HG03095 (cell line): Measurements from ENCODE around the gene FGF2.

ENCODE experiments used
- ATAC-seq: cut with Tn5 transposase; IDR thresholded peaks from one replicate; pipeline ENCODE4 v1.9.1; 2021; ENCODE audit warnings: moderate library complexity; ENCODE audit not compliant: unreplicated experiment

Gene FGF2

GRCh38 chr4:122889726-122890125, 63.1 kb downstream of the FGF2 start:
- ATAC-seq: no peak

DNA sequence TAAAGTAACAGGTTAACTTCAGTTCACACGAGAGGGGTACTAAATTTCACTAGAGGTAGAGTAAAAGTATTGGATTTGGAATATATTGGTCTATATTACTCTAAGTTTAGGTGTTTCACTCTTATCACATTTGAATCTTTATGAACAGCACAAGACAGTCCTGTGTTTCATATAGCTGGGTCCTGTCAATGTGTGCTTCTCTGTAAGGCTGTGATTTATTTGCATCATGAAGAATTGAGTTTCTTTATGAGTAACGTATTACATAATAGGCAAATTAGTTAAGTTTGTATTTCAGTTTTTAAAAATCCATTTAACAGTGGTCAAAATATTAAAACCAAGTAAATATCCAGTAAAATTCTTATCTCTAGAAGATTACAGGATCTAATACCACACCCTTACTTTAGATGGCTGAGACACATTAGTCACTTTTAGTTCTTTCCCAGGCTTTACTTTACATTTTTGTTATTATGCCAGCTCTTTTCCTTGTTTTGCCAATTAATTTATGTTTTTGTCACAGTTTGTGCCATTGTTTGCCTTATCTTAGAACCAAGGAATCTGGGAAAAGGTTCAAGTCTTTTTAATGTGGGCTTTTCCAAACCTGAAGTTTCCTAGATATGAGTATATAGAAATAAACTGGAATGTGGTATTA, 63.6 kb downstream of the FGF2 start:
- peak; percentile 60 for ATAC-seq

GRCh38 chr4:122894827-122895226, 68.2 kb downstream of the FGF2 start:
- no peak for ATAC-seq

GRCh38 chr4:122895336-122895995, 68.8 kb downstream of the FGF2 start:
- no peak for ATAC-seq

DNA sequence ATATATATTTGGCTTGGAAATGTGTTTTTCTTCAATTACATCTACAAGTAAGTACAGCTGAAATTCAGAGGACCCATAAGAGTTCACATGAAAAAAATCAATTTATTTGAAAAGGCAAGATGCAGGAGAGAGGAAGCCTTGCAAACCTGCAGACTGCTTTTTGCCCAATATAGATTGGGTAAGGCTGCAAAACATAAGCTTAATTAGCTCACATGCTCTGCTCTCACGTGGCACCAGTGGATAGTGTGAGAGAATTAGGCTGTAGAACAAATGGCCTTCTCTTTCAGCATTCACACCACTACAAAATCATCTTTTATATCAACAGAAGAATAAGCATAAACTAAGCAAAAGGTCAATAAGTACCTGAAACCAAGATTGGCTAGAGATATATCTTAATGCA, 69.6 kb downstream of the FGF2 start:
- no peak for ATAC-seq

GRCh38 chr4:122898370-122899150, 71.9 kb downstream of the FGF2 start:
- no peak for ATAC-seq

DNA sequence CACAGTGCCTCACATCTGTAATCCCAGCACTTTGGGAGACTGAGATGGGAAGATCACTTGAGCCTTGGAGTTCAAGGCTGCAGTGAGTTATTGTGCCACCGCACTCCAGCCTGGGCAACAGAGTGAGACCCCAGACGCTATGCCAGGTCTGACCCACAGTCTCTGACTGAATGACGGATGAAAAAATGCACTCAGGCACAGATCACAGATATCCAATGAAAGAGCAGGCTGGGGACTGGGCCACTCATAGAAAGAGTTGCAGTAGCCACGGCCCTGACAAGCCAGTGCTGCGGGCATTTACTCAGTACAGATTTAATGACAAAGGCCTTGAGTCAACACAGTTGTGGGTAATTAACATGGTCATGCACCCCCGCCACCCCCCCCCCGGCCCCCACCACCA, 73.1 kb downstream of the FGF2 start:
- no peak for ATAC-seq

GRCh38 chr4:122900314-122900713, 73.7 kb downstream of the FGF2 start:
- no peak for ATAC-seq

DNA sequence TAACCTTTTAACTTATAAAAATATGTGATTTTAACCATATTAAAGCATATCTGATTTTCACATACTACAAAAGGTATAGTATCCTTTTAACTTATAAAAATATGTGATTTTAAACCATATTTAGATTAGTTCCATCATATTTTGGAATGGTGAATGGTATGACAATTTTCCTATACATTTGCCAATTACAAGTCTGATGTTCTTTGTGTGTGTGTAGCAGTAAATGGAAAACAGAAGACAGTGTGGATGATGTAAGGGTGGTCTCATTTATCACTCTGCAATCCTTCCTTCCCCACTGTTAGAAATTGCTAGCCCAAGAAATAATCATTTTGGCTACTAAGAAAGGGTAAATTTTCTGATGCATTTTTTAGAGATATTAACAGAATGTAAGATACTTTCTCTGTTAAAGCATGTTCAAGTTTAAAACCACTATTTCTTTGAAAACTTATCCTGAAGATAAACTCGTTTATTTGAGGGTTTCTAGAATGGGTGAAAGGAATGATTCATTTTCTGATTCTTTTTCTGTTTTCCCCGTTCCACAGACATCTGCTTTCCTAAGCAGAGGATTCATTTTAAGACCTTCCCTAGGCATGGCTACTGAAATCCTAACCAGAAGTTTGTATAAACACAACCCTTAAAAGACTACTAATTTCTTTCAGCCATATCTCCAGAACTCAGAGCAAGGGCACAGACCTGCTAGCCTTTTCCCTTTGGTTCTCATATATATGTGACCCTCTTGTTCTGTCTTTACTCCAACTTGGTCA, 74.8 kb downstream of the FGF2 start:
- ATAC-seq: no peak

GRCh38 chr4:122903766-122904288, 77.2 kb downstream of the FGF2 start:
- no peak for ATAC-seq

- no peak for ATAC-seq
Observed at GRCh38 chr4:122906859-122907305, 80.3 kb downstream of the FGF2 start.

DNA sequence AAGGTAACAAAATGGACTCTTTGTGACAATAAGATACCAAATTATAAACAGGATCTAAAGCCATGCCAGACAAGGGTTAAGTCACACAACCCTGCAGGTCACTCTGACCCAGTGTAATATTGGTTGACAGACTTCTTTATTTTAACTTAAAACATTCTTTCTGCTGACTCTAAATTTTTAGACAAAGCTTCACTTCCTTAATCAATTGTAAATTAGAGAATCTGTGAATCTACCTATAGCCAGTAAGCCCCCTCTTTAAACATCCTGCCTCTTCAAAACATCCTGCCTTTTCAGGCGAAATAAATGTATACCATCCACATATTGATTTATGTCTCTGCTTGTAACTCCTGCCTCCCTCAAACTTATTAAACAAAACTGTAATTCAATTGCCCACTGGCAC, 81.6 kb downstream of the FGF2 start:
- no peak for ATAC-seq

DNA sequence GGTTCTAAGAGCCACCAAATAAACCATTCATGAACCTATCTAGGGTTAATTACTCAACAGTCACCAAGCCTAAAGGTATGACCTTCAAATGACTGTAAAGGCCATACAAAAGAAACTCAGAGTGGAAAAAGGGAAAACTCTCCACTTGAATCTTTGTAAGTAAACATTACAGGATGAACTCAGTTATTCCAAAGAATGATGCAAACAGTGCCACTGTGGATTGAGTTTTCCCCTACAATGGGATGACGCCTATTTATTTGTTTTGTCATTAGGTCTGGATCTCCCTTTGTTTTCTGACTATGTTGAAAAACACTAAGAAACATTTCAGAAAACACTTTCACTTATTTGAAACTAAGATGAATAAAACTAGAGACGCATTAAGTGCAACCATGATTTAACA, 83.1 kb downstream of the FGF2 start:
- ATAC-seq: no peak

DNA sequence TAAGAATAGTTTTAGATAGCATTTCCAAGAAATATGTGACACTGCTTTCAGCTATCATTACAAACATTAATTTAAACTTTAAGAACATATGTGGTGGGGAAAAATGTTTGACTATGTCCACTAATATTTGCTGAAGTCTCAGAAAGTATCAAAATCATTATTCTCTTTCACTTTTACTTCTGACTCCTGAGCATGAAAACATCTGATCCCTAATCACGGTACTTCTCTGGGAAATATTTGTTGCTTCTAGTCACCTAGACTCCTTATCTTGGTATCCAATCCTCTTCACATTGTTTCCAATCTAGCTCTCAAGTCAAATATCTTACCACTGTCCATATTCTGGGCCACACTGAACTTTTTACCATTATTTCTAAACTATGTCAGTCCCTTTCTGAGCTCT, 85.0 kb downstream of the FGF2 start:
- no peak for ATAC-seq

DNA sequence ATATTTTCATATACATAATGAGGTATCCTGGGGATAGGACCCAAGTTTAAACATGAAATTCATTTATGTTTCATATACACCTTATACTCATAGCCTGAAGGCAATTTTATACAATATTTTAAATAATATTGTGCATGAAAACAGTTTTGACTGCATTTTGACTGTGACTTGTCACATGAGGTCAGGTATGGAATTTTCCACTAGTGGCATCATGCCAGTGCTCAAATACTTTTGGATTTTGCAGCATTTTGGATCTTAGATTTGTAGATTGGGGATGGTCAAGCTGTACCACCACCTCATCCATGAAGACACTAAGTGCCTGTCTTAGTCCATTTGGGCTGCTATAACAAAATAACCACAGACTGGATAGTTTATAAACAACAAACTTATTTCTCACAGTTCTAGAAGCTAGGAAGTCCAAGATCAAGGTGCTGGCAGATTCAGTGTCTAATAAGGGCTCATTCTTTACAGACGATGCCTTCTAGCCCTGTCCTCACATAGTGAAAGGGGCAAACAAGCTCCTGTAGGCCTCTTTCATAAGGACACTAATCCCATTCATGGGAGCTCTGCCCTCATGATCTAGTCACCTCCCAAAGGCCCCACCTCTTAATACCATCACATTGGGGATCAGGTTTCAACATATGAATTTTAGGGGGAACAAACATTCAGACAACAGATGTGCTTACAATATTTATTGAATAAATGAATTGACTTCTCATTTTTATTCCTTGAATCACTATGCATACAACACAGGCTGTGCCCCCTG, 86.4 kb downstream of the FGF2 start:
- no peak for ATAC-seq

- ATAC-seq: peak; percentile 83
Observed at GRCh38 chr4:122914292-122914904, 87.8 kb downstream of the FGF2 start.

- ATAC-seq: no peak
Observed at GRCh38 chr4:122914938-122915337, 88.3 kb downstream of the FGF2 start.

- ATAC-seq: no peak
Observed at GRCh38 chr4:122917731-122918130, 91.1 kb downstream of the FGF2 start.

DNA sequence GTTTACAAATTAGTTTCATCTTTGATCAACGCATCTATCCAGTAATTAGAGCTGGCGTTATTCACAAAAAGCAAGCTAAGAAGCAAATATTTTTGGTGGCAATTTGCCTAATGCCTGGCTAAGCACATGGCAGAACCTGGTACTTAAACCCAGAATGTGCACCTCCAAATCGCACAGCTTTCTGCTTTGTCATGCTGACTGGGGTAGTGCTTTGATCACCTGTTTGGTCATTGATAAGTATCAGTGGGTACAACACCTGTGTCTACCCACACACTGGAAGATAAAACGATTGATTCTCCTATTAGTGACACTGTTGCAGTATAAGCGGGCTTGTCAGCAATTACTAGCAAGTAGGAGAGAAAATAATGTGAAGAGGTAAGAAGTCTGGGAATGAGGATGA, 93.8 kb downstream of the FGF2 start:
- no peak for ATAC-seq

DNA sequence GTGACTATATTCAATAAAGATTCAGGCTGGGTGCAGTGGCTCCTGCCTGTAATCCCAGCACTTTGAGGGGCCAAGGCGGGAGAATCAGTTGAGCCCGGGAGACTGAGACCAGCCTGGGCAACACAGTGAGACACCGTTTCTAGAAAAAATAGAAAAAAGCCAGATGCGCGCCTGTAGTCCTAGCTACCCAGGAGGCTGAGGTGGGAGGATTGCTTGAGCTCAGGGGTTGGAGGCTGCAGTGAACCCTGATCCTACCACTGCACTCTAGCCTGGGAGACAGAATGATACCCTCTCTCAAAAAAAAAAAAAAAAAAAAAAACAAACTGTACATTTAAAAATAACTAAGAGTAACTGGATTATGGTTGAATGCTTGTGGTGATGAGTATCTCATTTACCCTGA, 94.7 kb downstream of the FGF2 start:
- no peak for ATAC-seq
